Colon (tissue), 2 donors: ENCODE measurements around the gene CCDC122.
A peak's percentile ranks its signal among the peaks of the same experiment; 100 is the strongest.

ENCODE experiments used
- FAIRE-seq: peaks from 2 replicates; lab custom pipeline; 2012; peaks lifted over from hg19 to GRCh38; lab: Jason Lieb, UNC
- donor health status: control.
- donor health status: control.

Gene CCDC122

GRCh38 chr13:43876366-43876765 lies 3.2 kb downstream of the CCDC122 start:
- no peak for FAIRE-seq

- peak; percentile 98 for FAIRE-seq
Observed at GRCh38 chr13:43874504-43875092, 4.9 kb downstream of the CCDC122 start.

GRCh38 chr13:43872181-43872580 lies 7.4 kb downstream of the CCDC122 start:
- FAIRE-seq = no peak

GRCh38 chr13:43865892-43866291 lies 13.6 kb downstream of the CCDC122 start:
- FAIRE-seq = no peak

GRCh38 chr13:43864921-43865320 lies 14.6 kb downstream of the CCDC122 start:
- no peak for FAIRE-seq

- no peak for FAIRE-seq
Observed at GRCh38 chr13:43861863-43862262, 17.7 kb downstream of the CCDC122 start.

GRCh38 chr13:43852923-43853404 lies 26.6 kb downstream of the CCDC122 start:
- no peak for FAIRE-seq

- FAIRE-seq = no peak
Observed at GRCh38 chr13:43850873-43851272, 28.7 kb downstream of the CCDC122 start.

- FAIRE-seq = no peak
Observed at GRCh38 chr13:43848001-43848649, 31.4 kb downstream of the CCDC122 start.

GRCh38 chr13:43846496-43847158 lies 32.9 kb downstream of the CCDC122 start:
- FAIRE-seq = no peak

- no peak for FAIRE-seq
Observed at GRCh38 chr13:43838909-43839308, 40.6 kb downstream of the CCDC122 start.

- FAIRE-seq = no peak
Observed at GRCh38 chr13:43835701-43836100, 43.8 kb downstream of the CCDC122 start.

- FAIRE-seq = no peak
Observed at GRCh38 chr13:43831088-43831487, 48.5 kb downstream of the CCDC122 start.

- FAIRE-seq = no peak
Observed at GRCh38 chr13:43830497-43830881, 49.1 kb downstream of the CCDC122 start.

GRCh38 chr13:43824656-43825055 lies 54.9 kb downstream of the CCDC122 start:
- peak; percentile 68 for FAIRE-seq

GRCh38 chr13:43822969-43823368 lies 56.6 kb downstream of the CCDC122 start:
- no peak for FAIRE-seq

GRCh38 chr13:43816401-43816889 lies 63.1 kb downstream of the CCDC122 start:
- no peak for FAIRE-seq

GRCh38 chr13:43815204-43815603 lies 64.3 kb downstream of the CCDC122 start:
- FAIRE-seq = no peak

GRCh38 chr13:43808676-43809075 lies 70.9 kb downstream of the CCDC122 start:
- FAIRE-seq = no peak

GRCh38 chr13:43805681-43806128 lies 73.8 kb downstream of the CCDC122 start:
- no peak for FAIRE-seq

GRCh38 chr13:43805071-43805468 lies 74.5 kb downstream of the CCDC122 start:
- no peak for FAIRE-seq

GRCh38 chr13:43804461-43805070 lies 75.0 kb downstream of the CCDC122 start:
- peak; percentile 74 for FAIRE-seq

GRCh38 chr13:43802511-43802910 lies 77.0 kb downstream of the CCDC122 start:
- no peak for FAIRE-seq
